GM19239 (cell line): ENCODE results near the gene GALNT13.

Experiments used
- DNase-seq: peaks from one replicate; pipeline ENCODE4 v3.0.0; 2011; ENCODE audit warnings: low spot score; ENCODE audit not compliant: insufficient read length
- FAIRE-seq: peaks from 2 replicates; lab custom pipeline; 2011; peaks lifted over from hg19 to GRCh38; lab: Jason Lieb, UNC

Gene GALNT13

GRCh38 chr2:154381931-154382794 is 510.4 kb downstream of the GALNT13 start:
- FAIRE-seq (no peak), DNase-seq (no peak)

DNA sequence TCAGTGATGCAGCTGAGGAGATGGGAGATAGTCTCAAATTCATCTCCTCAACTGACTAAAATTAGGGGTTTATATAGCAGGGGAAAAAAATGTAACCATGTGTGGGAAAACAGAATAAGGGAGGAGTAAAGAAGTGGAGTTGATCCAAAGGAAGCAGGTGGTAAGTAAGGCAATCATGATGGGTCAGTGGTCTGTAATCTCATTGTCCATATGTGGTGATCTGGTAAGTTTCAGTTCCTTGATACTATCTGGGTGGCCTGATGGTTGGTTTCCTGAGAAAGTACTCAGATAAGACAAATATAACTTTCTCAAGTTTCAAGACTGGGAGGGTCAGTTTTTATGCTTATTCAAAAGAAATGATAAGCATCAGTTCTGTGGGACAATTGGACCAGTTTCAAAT is 514.5 kb downstream of the GALNT13 start:
- DNase-seq, result no peak
- FAIRE-seq, result no peak

DNA sequence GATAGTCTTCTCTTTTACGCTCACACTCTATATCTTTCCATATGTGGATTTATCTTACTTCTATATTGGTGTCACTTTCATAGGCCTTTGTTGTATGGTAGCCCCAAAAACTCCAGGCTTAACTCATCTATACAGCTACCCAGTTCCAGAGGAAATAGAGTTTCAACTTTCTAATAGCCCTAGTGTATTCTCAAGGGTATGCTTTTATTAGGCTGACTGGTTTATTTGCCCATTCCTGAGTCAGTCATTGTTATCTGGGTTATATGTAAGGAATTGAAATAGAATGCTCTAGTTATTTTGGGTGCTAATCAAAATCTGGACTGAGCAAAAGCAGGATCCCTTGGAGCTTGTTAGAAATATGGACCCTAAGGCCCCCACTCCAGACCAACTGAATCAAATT is 519.3 kb downstream of the GALNT13 start:
- FAIRE-seq, result no peak
- no peak for DNase-seq

- FAIRE-seq (no peak), DNase-seq (no peak)
Observed at GRCh38 chr2:154392256-154392655, 520.5 kb downstream of the GALNT13 start.

- FAIRE-seq (no peak), DNase-seq (no peak)
Observed at GRCh38 chr2:154394600-154394999, 522.9 kb downstream of the GALNT13 start.

- FAIRE-seq, result no peak
- DNase-seq, result no peak
Observed at GRCh38 chr2:154400563-154401290, 529.0 kb downstream of the GALNT13 start.

- DNase-seq, result no peak
- no peak for FAIRE-seq
Observed at GRCh38 chr2:154402213-154402612, 530.5 kb downstream of the GALNT13 start.

- FAIRE-seq (no peak), DNase-seq (no peak)
Observed at GRCh38 chr2:154403242-154403790, 531.6 kb downstream of the GALNT13 start.

DNA sequence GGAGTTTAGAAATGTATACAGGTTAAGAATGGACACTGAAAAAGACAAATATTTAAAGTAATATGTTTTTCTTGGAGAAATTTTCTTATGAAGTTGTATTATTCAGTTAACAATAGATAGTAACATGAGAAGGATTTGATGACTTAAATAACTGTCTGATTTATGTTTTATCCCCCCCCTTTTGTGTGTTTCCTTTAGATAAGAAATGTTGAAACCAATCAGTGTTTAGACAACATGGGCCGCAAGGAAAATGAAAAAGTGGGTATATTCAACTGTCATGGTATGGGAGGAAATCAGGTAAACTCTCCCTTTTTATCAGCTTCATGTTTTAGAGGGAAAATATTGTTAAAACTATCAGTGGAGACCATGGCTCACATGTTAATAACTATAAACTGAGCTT is 537.1 kb downstream of the GALNT13 start:
- FAIRE-seq (no peak), DNase-seq (no peak)

- FAIRE-seq (no peak), DNase-seq (no peak)
Observed at GRCh38 chr2:154422251-154422650, 550.5 kb downstream of the GALNT13 start.

- FAIRE-seq (no peak), DNase-seq (no peak)
Observed at GRCh38 chr2:154425994-154426393, 554.3 kb downstream of the GALNT13 start.

DNA sequence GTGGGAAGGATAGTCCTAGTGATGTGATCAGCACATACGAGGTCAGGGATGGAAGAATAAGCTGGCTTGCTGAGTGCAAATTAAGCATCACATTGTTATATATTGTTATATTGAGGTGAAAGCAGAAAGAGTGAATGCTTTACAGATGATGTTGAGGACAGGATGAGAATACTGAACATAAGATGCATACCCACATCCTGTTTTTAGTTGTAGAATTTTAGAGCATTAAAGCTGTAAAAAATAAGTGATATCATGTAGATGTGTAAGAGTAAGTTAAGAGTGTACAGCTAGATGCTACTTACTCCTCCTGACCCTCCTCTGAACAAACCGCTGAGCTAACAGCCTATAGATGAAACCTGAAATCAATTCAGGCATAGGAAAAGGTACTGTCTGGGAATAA is 555.7 kb downstream of the GALNT13 start:
- DNase-seq, result no peak
- FAIRE-seq, result no peak

- DNase-seq, result no peak
- FAIRE-seq, result no peak
Observed at GRCh38 chr2:154428022-154428421, 556.3 kb downstream of the GALNT13 start.

GRCh38 chr2:154433010-154433409 is 561.3 kb downstream of the GALNT13 start:
- DNase-seq (no peak), FAIRE-seq (no peak)

GRCh38 chr2:154437104-154437503 is 565.4 kb downstream of the GALNT13 start:
- no peak for DNase-seq
- FAIRE-seq, result no peak

- no peak for DNase-seq
- FAIRE-seq, result no peak
Observed at GRCh38 chr2:154439156-154439555, 567.4 kb downstream of the GALNT13 start.

DNA sequence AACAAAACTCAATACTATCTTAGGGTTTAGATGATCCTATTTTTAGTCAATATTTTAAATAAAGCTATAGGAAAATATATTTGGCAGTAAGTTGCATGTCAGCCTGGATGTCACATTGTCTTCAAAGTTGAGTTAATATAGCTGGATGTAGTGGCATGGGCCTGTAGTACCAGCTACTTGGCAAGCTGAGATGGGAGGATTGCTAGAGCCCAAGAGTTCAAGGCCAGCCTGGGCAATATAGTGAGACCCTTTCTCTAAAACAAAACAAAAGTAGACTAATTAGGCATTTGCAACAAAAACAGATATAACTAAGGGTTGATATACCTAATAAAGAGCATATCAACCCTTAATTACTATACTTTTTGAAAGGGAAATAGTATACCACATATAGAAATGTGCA is 572.2 kb downstream of the GALNT13 start:
- FAIRE-seq, result no peak
- no peak for DNase-seq

DNA sequence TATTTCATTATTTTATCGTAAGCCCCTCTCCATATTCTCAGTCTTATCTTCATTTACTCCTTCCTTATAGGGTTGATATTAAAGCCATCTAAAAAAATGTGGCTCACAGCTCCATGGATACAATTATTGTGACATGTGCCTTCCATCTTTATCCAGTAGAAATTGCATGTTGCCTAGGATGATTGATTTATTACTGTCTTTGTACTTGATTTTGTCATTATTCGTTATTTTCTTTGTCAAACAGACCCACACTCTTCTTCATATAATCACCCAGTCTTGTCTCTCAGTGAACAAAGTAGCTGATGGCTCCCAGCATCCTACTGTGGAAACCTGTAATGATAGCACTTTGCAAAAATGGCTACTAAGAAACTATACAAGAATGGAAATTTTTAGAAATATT is 574.6 kb downstream of the GALNT13 start:
- DNase-seq, result no peak
- FAIRE-seq, result no peak

DNA sequence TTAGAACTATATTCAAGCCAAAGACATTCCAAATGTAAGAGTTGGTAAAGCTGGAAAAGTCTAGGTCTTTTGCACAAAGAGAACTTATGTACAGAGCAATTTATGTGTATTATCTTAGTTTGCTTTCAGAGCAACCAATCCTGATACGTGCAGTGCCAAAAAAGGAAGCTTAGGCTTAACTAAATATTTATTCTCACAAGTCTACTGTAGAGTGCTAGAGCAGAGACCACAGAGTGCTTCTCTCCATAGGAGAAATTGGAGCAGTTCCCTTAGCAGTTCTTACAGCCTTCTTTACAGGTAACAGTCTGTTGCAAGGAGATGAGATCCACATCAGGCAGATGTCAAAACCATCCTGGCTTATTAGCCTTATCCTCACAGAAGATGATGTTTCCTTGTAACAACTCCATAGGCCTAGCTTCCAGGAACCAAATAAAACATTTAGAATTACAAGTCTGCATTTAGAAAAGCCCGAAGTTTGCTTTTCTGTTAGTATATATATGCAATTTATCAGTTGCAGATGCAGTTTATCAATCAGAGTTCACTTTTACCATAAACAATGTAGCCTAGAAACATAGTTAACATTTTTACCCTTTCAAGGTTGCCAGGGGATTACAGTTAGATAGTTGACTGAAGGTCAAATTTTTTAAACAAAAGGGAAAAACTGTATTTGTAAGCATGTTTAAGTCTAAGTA is 576.2 kb downstream of the GALNT13 start:
- no peak for DNase-seq
- no peak for FAIRE-seq

- FAIRE-seq, result no peak
- DNase-seq, result no peak
Observed at GRCh38 chr2:154449951-154450658, 578.4 kb downstream of the GALNT13 start.
